ENCODE results near the gene PHEX.
A peak's percentile ranks its signal among the peaks of the same experiment; 100 is the strongest.

The PHEX gene

DNA sequence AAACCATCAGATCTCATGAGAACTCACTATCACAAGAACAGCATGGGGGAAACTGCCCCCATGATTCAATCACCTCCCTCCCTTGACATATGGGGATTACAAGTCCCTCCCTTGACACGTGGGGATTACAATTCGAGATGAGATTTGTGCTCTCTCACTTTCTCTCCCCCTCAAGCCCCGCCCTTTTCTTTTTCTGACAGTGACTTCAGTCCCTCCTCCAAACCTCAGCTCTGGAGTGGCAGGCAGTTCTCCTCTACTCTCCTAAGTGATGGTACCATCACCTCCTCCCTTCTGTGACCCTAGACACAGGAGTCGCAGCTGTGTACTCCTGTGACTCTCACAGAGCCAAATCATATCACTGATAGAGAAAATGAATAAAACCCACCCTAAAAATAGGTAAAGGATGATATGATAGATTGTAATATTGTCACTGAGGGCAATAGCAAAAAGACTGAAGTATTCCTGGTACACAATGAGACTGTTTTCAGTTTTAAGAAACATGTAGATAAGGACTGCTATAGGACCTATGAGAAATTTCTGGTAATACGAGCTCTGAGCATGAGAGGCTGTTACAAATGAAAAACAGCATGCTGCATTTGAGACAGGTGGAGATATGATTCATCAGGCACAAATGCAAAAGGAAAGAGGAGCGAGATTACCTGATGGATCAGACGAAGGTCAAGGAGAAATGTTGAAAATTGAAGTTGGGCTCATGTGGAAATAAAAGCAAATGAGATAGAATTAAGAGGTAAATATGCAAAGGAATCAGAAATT is 139.3 kb downstream of the PHEX start:
- no peak for DNase-seq
- CTCF ChIA-PET = no interaction called here
- Mint-ChIP-seq H3K36me3 (no peaks in the 10 kb centered on the region), H3K9me3 (no peaks in the 10 kb centered on the region), H3K27me3 (no peaks in the 10 kb centered on the region), H3K27ac (no peak overlapping the region), H3K4me3 (no peak overlapping the region), H3K4me1 (no peaks in the 10 kb centered on the region)

DNA sequence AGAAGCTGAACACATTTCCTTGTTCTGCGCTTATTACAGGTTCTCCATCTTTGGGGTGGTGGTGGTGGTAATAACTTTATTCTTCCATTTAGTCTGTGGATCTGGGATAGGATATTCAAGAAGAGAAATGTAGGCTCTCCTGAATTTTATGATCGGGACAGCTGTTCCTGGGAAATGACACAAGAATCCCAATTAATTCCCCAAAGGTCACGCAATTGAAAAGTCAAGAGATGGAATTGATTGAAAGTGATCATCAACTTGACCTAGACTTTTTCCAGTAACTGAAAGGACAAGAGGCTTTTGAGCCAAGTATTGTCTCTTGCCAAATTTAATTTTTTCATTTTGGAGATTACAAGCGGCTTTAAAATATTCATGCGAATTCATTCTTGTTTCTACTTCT is 141.8 kb downstream of the PHEX start:
- no peaks in the 10 kb centered on the region for H3K4me1 Mint-ChIP-seq

DNA sequence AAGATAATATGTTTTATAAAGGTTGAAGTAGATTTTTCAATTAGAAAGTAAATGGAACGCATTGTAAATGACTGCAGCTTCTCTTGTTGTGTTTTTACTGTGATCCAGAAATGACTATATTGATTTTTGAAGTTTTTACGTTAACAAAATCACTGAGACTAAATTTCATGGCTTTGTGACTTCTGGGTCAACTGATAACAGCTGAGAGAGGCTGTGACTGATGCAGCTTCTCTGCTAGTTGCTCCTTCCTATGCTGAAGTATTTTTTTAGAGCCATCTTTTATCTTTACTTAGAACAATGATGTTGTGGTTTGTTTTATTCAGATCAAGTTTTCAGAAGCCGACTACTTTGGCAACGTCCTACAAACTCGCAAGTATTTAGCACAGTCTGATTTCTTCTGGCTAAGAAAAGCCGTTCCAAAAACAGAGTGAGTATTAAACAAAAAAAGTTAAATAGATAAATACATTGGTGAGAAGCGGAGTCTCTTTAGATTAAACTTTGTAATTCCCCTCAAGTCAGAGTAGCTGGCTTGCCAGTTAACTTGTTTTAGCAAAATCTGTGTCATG is 145.9 kb downstream of the PHEX start:
- CTCF ChIA-PET = no interaction called here
- no peak for DNase-seq
- H3K9me3 Mint-ChIP-seq = no peaks in the 10 kb centered on the region
- no peaks in the 10 kb centered on the region for H3K4me1 Mint-ChIP-seq
- H3K27me3 Mint-ChIP-seq = no peaks in the 10 kb centered on the region
- no peak overlapping the region for H3K27ac Mint-ChIP-seq
- no peak overlapping the region for H3K4me3 Mint-ChIP-seq
- H3K36me3 Mint-ChIP-seq = no peaks in the 10 kb centered on the region

More for the DNA sequence above, 141.8 kb downstream of the PHEX start:
- no peak for DNase-seq
- no peak overlapping the region for H3K4me3 Mint-ChIP-seq
- H3K27ac Mint-ChIP-seq = no peak overlapping the region
- H3K27me3 Mint-ChIP-seq = no peaks in the 10 kb centered on the region
- no peaks in the 10 kb centered on the region for H3K36me3 Mint-ChIP-seq
- no peaks in the 10 kb centered on the region for H3K9me3 Mint-ChIP-seq
- CTCF ChIA-PET = no interaction called here

DNA sequence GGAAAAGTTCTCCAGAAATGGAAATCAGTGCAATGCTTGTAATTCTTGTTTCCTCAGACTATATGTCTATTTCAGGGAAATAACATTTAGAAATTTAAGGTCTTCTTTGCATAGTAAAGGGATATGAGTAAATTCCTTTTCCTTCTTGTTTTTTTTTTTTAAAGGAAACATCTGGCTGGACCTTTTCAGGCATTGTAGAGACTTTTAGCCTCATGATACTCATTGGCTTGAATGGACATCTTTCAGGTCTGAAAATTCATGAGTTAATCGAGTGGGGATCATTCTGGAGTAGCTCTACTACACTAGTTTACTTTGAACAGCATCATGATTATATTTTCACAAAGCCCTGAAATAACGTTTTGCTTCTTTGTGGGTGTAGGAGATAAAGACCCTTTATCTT is 152.0 kb downstream of the PHEX start:
- H3K27ac Mint-ChIP-seq = no peak overlapping the region
- no peak for DNase-seq
- H3K4me1 Mint-ChIP-seq = no peaks in the 10 kb centered on the region
- no peaks in the 10 kb centered on the region for H3K36me3 Mint-ChIP-seq
- H3K9me3 Mint-ChIP-seq = no peaks in the 10 kb centered on the region
- no peak overlapping the region for H3K4me3 Mint-ChIP-seq
- H3K27me3 Mint-ChIP-seq = no peaks in the 10 kb centered on the region
- CTCF ChIA-PET = no interaction called here

DNA sequence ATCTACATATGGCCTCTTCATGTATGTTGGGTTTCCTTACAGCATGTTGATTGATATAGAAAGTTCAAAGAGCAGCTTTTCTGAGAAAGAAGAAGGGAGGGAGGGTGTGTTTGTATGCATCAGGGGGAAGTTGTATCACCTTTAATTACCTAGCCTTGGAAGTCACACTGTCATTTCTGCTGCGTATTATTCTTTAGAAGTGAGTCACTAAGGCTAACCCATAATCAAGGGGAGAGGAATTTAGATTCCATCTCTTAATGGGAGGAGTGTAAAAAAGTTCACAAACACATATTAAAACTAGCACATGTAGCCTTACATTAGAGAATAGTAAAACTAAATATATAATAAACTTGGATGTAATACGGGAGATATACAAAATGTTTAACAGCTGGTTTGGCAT is 154.0 kb downstream of the PHEX start:
- Mint-ChIP-seq H3K36me3 (no peaks in the 10 kb centered on the region), H3K4me1 (no peaks in the 10 kb centered on the region), H3K27ac (no peak overlapping the region), H3K27me3 (no peaks in the 10 kb centered on the region), H3K9me3 (no peaks in the 10 kb centered on the region), H3K4me3 (no peak overlapping the region)
- CTCF ChIA-PET = interaction anchor here (1.2 kb wide), 1 partner anchor 201 kb away, joined by 5 read pairs; no protein-coding TSS in a partner anchor
- DNase-seq = no peak

DNA sequence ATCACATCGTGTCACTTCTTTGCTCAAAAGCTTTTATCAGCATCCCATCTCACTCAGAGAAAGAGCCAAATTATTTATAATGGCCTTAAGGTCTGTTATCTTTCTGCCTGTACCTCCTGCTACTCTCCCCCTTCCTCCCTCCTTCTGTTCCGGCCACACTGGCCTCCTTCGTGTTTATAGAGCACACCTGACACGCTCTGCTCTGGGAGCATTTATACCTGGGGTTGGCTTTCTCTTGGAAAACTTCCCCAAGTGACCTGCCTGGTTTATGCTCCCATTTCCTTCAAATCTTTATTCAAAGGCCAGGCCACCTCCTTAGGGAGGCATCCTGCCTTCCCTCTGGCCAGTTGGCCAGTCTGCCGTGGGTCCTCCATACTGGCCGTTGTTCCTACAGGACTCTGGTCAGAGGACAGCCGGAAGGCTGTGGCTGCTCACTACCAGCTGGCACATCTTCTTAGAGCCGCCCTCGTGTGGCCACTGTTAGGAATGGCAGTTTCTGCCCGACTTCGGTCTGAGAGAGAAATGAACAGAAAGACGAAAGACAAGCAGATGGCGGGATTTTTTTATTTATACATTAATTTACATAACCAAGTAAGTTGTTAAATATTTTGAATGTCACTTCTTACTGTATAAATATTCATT is 160.4 kb downstream of the PHEX start:
- Mint-ChIP-seq H3K4me1 (no peaks in the 10 kb centered on the region), H3K27ac (no peak overlapping the region), H3K36me3 (no peaks in the 10 kb centered on the region), H3K9me3 (no peaks in the 10 kb centered on the region), H3K27me3 (peaks cover 5% of the 10 kb centered on the region), H3K4me3 (no peak overlapping the region)
- peak; percentile 53 for DNase-seq
- CTCF ChIA-PET = interaction anchor here (0.6 to 2.3 kb wide), 4 partner anchors 32 to 207 kb away, joined by 3 to 9 read pairs (median 5); no protein-coding TSS in a partner anchor

DNA sequence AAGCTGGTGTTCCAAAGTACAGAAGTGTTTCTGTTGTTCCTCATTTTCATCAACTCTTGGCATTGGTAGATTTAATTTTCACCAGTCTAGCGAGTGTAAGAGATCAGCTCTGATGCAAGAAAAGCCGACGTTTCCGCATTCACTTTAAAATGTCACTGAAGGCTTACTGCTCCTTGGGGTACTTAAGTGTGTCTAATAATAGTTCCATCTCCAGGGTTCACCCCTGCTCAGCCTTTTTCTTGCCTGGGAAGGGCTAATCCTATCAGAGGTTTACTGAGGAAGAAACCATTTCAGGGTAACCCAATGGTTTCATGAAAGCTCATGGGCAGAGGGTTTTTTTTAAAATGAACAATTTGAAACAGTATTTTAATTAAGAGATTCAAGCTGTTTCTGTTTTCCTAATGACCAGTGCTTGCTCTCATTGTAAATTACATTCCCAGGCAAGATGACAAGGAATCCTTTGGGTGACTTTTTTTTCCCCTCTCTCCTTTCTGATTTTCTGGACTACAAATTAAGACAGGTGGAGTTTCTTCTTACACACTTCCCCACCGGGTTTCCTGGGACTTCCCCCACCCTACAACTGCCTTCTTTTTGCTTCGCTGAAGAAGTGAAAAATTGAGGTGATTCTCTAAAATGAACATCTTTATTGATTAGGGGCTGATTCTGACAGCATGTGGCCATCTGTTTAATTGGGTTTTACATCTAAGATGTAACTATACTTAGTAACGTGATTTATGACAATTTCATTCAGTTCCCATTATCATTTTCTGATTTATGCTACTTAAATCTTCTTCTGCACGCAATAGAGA is 161.9 kb downstream of the PHEX start:
- H3K9me3 Mint-ChIP-seq = no peaks in the 10 kb centered on the region
- DNase-seq = no peak
- H3K27ac Mint-ChIP-seq = no peak overlapping the region
- H3K4me1 Mint-ChIP-seq = no peaks in the 10 kb centered on the region
- peaks cover 5% of the 10 kb centered on the region for H3K27me3 Mint-ChIP-seq
- no peak overlapping the region for H3K4me3 Mint-ChIP-seq
- no peaks in the 10 kb centered on the region for H3K36me3 Mint-ChIP-seq
- CTCF ChIA-PET = interaction anchor here (0.9 kb wide), 1 partner anchor 356 kb away, joined by 3 read pairs; no protein-coding TSS in a partner anchor

DNA sequence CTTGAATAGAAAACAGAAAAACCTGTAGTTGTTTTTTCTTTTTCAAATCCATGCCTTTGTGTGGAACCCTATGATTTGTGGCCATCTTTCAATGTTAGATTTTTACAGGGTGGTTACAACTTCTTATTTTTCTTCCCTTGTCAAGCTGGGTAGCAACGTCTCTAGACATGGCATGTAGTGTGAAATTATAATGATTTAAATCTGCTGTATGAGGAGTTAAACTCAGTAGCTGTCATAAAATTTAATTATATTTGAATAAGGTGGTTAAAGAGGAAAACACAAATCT is 162.5 kb downstream of the PHEX start:
- CTCF ChIA-PET = no interaction called here
- no peak for DNase-seq
- Mint-ChIP-seq H3K4me1 (no peaks in the 10 kb centered on the region), H3K9me3 (no peaks in the 10 kb centered on the region), H3K36me3 (no peaks in the 10 kb centered on the region), H3K4me3 (no peak overlapping the region), H3K27me3 (peaks cover 5% of the 10 kb centered on the region), H3K27ac (no peak overlapping the region)

DNA sequence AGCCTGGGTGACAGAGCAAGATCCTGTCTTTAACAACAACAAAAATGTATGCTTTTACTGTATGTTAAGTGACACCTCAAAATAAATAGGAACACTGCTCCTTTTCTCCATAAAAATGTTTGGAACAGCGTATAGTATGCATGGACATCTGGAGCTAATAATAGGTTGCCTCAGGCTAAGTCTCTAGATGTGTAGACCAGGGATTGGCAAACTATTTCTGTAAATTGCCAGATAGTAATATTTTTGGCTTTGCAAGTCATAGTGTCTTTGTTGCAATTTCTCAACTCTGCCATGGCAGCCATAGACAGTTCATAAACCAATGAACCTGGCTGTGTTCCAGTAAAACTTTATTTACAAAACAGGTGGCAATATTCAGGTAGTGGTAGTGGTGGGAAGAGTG is 164.0 kb downstream of the PHEX start:
- H3K27ac Mint-ChIP-seq = no peak overlapping the region
- H3K9me3 Mint-ChIP-seq = no peaks in the 10 kb centered on the region
- H3K27me3 Mint-ChIP-seq = peaks cover 5% of the 10 kb centered on the region
- DNase-seq = no peak
- H3K4me3 Mint-ChIP-seq = no peak overlapping the region
- CTCF ChIA-PET = interaction anchor here (1.5 kb wide), 1 partner anchor 211 kb away, joined by 4 read pairs; no protein-coding TSS in a partner anchor
- H3K36me3 Mint-ChIP-seq = no peaks in the 10 kb centered on the region
- no peaks in the 10 kb centered on the region for H3K4me1 Mint-ChIP-seq

DNA sequence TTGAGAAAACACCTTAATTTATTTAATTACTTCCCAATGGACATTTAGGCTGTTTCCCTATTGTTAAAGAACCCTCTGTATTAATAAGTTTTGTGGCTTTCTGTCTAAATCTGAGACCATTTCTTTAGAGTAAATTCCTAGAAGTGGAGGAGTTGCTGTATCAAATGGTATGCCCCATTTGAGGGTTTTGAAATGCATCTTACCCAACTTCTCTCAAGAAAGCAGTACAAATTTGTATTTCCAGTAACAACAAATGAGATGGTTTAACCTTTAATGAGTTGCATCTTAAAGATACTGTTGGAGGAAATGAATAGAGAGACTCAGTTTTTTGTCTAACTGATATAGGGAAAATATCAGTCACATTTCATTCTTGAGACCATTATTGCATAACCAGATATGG is 170.1 kb downstream of the PHEX start:
- Mint-ChIP-seq H3K4me3 (no peak overlapping the region), H3K36me3 (no peaks in the 10 kb centered on the region), H3K27me3 (no peaks in the 10 kb centered on the region), H3K4me1 (no peaks in the 10 kb centered on the region), H3K27ac (no peak overlapping the region), H3K9me3 (no peaks in the 10 kb centered on the region)
- no peak for DNase-seq
- CTCF ChIA-PET = no interaction called here

DNA sequence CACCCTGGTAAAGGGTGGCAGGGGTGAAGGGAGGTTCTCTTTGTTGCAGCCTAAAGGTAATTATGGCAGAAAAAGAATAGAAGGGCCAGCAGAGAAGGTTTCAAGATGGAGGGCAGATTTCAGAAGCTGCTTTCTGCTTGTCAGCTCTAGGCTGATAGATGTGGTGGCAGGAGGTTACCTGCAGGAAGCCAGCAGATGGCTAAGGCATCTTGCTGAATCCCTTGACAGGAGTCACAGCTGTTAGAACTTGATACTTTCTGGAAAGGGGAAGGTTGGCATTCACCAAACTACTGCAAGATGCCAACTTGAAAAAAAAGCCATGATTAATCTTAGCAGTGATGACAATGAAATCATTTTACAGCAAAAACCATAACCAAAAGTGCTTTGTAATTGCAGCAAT is 171.1 kb downstream of the PHEX start:
- H3K4me3 Mint-ChIP-seq = no peak overlapping the region
- CTCF ChIA-PET = no interaction called here
- no peaks in the 10 kb centered on the region for H3K36me3 Mint-ChIP-seq
- no peaks in the 10 kb centered on the region for H3K9me3 Mint-ChIP-seq
- no peaks in the 10 kb centered on the region for H3K4me1 Mint-ChIP-seq
- no peak overlapping the region for H3K27ac Mint-ChIP-seq
- no peaks in the 10 kb centered on the region for H3K27me3 Mint-ChIP-seq
- no peak for DNase-seq

DNA sequence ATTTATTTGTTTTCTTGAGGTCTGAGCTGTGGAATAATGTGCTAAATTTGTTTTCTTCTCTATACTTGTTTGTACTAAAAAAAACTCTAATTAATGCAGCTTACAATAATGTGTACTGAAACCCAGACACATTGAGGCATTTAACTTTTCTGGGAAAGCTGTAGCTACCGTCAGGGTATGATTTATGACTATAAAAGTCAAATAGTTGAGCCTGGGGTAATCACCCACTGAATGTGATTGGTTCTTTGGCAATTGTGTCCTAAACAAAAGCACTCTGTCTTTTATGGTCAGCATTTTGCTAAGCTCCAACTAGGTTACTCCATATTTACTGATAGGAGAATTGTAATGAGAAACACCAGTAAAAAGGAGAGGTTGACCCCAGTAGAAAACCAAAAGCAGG is 174.7 kb downstream of the PHEX start:
- no peak overlapping the region for H3K4me3 Mint-ChIP-seq
- H3K36me3 Mint-ChIP-seq = no peaks in the 10 kb centered on the region
- CTCF ChIA-PET = no interaction called here

DNA sequence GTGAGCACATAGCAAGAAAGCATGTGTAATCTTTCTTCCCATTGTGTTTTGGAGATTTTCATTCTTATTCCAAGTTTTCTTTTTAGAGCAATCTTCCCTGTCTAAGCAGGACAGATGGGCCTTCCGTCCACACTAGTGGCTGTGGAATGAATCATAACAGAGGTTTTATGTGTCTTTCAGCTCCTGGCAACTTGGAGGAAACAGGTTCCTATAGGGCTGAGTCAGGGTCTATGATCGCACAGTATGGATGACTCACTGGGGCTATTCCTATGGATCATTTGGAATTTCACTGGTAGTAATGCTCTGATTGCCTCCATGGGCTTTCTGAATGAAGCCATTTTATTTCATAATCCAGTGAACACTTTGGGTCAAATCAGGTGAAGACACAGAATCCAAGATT is 188.8 kb downstream of the PHEX start:
- Mint-ChIP-seq H3K36me3 (no peaks in the 10 kb centered on the region), H3K27me3 (no peaks in the 10 kb centered on the region), H3K4me1 (no peaks in the 10 kb centered on the region), H3K4me3 (no peak overlapping the region), H3K9me3 (no peaks in the 10 kb centered on the region), H3K27ac (no peak overlapping the region)
- CTCF ChIA-PET = no interaction called here
- DNase-seq = no peak

More for the DNA sequence above, 174.7 kb downstream of the PHEX start:
- H3K27ac Mint-ChIP-seq = no peak overlapping the region
- no peaks in the 10 kb centered on the region for H3K9me3 Mint-ChIP-seq
- no peaks in the 10 kb centered on the region for H3K4me1 Mint-ChIP-seq
- no peak for DNase-seq
- no peaks in the 10 kb centered on the region for H3K27me3 Mint-ChIP-seq

DNA sequence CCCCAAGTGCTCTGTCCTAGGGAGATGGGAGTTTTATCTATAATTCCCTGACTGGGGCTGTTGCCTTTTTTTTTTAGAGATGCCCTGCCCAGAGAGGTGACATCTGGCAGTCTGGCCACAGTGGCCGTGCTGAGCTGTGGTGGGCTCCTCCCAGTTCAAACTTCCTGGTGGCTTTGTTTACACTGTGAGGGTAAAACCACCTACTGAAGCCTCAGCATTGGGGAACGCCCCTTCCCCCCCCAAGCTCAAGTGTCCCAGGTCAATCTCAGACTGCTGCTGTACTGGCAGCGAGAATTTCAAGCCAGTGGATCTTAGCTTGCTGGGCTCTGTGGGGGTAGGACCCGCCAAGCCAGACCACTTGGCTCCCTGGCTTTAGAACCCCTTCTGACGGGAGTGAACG is 202.3 kb downstream of the PHEX start:
- H3K4me1 Mint-ChIP-seq = no peaks in the 10 kb centered on the region
- peaks cover under 1% of the 10 kb centered on the region for H3K9me3 Mint-ChIP-seq
- H3K27ac Mint-ChIP-seq = no peak overlapping the region
- no peak overlapping the region for H3K4me3 Mint-ChIP-seq
- CTCF ChIA-PET = no interaction called here
- no peaks in the 10 kb centered on the region for H3K27me3 Mint-ChIP-seq
- DNase-seq = no peak
- no peaks in the 10 kb centered on the region for H3K36me3 Mint-ChIP-seq

Measured in activated naive CD4-positive, alpha-beta T cell treated with anti-CD3 and anti-CD28 coated beads, Interleukin-2, amount 10 ng/mL, durations not matched to agents 7 days and 5 days (primary cell).